Colonic mucosa (tissue), 4 donors: Measurements from ENCODE around the gene LPIN1. TPM values are rescaled to one million over a fixed set of nuclear protein-coding genes. Genes with fewer than 3 reads are reported as not detected.

Experiments
- DNase-seq: peaks from one replicate; pipeline ENCODE4 v3.0.0-alpha.2; 2020
- H3K27ac ChIP-seq: fragments of 200-600 bp; one replicate; pipeline ENCODE4 v1.8.0; 2021
- H3K27me3 ChIP-seq: fragments of 200-600 bp; one replicate; pipeline ENCODE4 v1.8.0; 2021
- H3K36me3 ChIP-seq: fragments of 200-600 bp; one replicate; pipeline ENCODE4 v1.8.0; 2021
- H3K4me1 ChIP-seq: fragments of 200-600 bp; one replicate; pipeline ENCODE4 v1.8.0; 2021; ENCODE audit warnings: mild to moderate bottlenecking
- H3K4me3 ChIP-seq: fragments of 200-600 bp; one replicate; pipeline ENCODE4 v1.8.0; 2021
- H3K9ac ChIP-seq, 2 donors: one replicate each; pipeline ENCODE4 v1.7.0; 2013; ENCODE audit warnings: control low read depth in 2 of 2, low read depth in 2 of 2, low read length in 2 of 2
- H3K9me3 ChIP-seq: fragments of 200-600 bp; one replicate; pipeline ENCODE4 v1.8.0; 2021
- CTCF ChIP-seq: fragments of 200-600 bp; IDR thresholded peaks from one replicate; pipeline ENCODE4 v1.8.0; 2022; ENCODE audit warnings: antibody characterized with exemption, mild to moderate bottlenecking
- intact Hi-C: fragments of 100-400 bp; cut with DNase I; formaldehyde crosslinking; loops from one replicate; pipeline ENCODE4 v1.14.1; 2022
- total RNA-seq, 2 donors: library from RNA; stranded (reverse); fragmentation: NEBNext Ultra II Directional in 1 of 2; extraction: Animal tissue kit (Norgen Biotek cat#: 25700) in 1 of 2; gene quantifications; one replicate each; pipeline ENCODE4 v1.2.1, GENCODE V29; 2021
- donor health status: healthy.
- donor health status: DM: no; HTN: no; CAD: no.
- donor health status: DM: no; HTN: no; CAD: no.

The LPIN1 gene
- total RNA-seq, 2 donors from 2014 or later: 17.3 to 45.7 TPM

GRCh38 chr2:11788461-11789124 is 42.2 kb downstream of the LPIN1 start:
- no peak for DNase-seq
- no peaks in the 10 kb centered on the region for H3K9me3 ChIP-seq
- H3K4me3 ChIP-seq: no peak overlapping the region
- no peaks in the 10 kb centered on the region for H3K27me3 ChIP-seq
- no peak overlapping the region for H3K27ac ChIP-seq
- H3K9ac ChIP-seq: no peak overlapping the region
- peaks cover 17% of the 10 kb centered on the region for H3K36me3 ChIP-seq
- H3K4me1 ChIP-seq: no peaks in the 10 kb centered on the region
- intact Hi-C loops: no loop called here
- no peak for TF ChIP-seq CTCF

- TF ChIP-seq CTCF: no peak
- intact Hi-C loops: no loop called here
- Histone ChIP-seq H3K4me3 (no peak overlapping the region), H3K27ac (no peak overlapping the region), H3K27me3 (no peaks in the 10 kb centered on the region), H3K9ac (no peak overlapping the region), H3K9me3 (no peaks in the 10 kb centered on the region), H3K36me3 (peaks cover 17% of the 10 kb centered on the region), H3K4me1 (no peaks in the 10 kb centered on the region)
- DNase-seq: no peak
Measured at GRCh38 chr2:11789243-11789642, 42.8 kb downstream of the LPIN1 start.

GRCh38 chr2:11790228-11790627 is 43.8 kb downstream of the LPIN1 start:
- DNase-seq: no peak
- intact Hi-C loops: no loop called here
- Histone ChIP-seq H3K9me3 (no peaks in the 10 kb centered on the region), H3K27ac (no peak overlapping the region), H3K9ac (no peak overlapping the region), H3K4me3 (no peak overlapping the region), H3K27me3 (no peaks in the 10 kb centered on the region), H3K4me1 (no peaks in the 10 kb centered on the region), H3K36me3 (peaks cover 20% of the 10 kb centered on the region)
- no peak for TF ChIP-seq CTCF

GRCh38 chr2:11795590-11795989 is 49.2 kb downstream of the LPIN1 start:
- TF ChIP-seq CTCF: no peak
- peaks cover 28% of the 10 kb centered on the region for H3K36me3 ChIP-seq

GRCh38 chr2:11796190-11797171 is 50.0 kb downstream of the LPIN1 start:
- H3K27me3 ChIP-seq: no peaks in the 10 kb centered on the region
- H3K9me3 ChIP-seq: no peaks in the 10 kb centered on the region
- H3K36me3 ChIP-seq: peaks cover 28% of the 10 kb centered on the region
- DNase-seq: no peak
- no peaks in the 10 kb centered on the region for H3K4me1 ChIP-seq
- H3K4me3 ChIP-seq: no peak overlapping the region
- intact Hi-C loops: no loop called here
- no peak overlapping the region for H3K27ac ChIP-seq
- TF ChIP-seq CTCF: no peak
- H3K9ac ChIP-seq: no peak overlapping the region

More at GRCh38 chr2:11795590-11795989, 49.2 kb downstream of the LPIN1 start:
- no peak overlapping the region for H3K4me3 ChIP-seq
- intact Hi-C loops: no loop called here
- H3K4me1 ChIP-seq: no peaks in the 10 kb centered on the region
- DNase-seq: no peak
- no peaks in the 10 kb centered on the region for H3K9me3 ChIP-seq
- no peaks in the 10 kb centered on the region for H3K27me3 ChIP-seq
- no peak overlapping the region for H3K9ac ChIP-seq
- no peak overlapping the region for H3K27ac ChIP-seq
